Neural cell (in vitro differentiated cells): Measurements from ENCODE around the gene ALOX5.

ENCODE experiments used
- CTCF ChIP-seq: fragments of 450-650 bp; IDR thresholded peaks from 2 replicates; pipeline ENCODE4 v1.5.1; 2014; ENCODE audit warnings: antibody characterized with exemption, mild to moderate bottlenecking, moderate library complexity; ENCODE audit not compliant: poor library complexity, severe bottlenecking
- POLR2AphosphoS5 ChIP-seq: IDR thresholded peaks from 2 replicates; pipeline ENCODE4 v1.6.1; 2012
- RAD21 ChIP-seq: fragments of 450-650 bp; conservative IDR thresholded peaks from 2 replicates; pipeline ENCODE4 v1.6.1; 2014; ENCODE audit warnings: antibody characterized with exemption, mild to moderate bottlenecking, moderate library complexity

- no peak for TF ChIP-seq CTCF
- TF ChIP-seq RAD21, result no peak
- no peak for TF ChIP-seq POLR2AphosphoS5
These were observed 73.4 kb downstream of the ALOX5 start for GRCh38 chr10:45447416-45447815.
